Neural cell (in vitro differentiated cells): ENCODE data around the gene ADGRG7. TPM values are rescaled to one million over a fixed set of nuclear protein-coding genes. Genes with fewer than 3 reads are reported as not detected.

Experiments
- H2AFZ ChIP-seq: fragments of 200-600, 300-800 bp; sonication (generic), shearing (Covaris generic); 2 replicates; pipeline ENCODE4 v1.6.0; 2014; ENCODE audit warnings: low read depth, mild to moderate bottlenecking, antibody characterized with exemption, low read length, moderate library complexity
- H3F3A ChIP-seq: fragments of 200-600 bp; shearing (Covaris generic); 2 replicates; pipeline ENCODE4 v1.6.1; 2016; ENCODE audit warnings: mild to moderate bottlenecking, moderate library complexity, mixed read lengths, antibody characterized with exemption, low read length; ENCODE audit not compliant: insufficient read depth, poor library complexity, severe bottlenecking
- H3K27ac ChIP-seq: fragments of 200-600, 300-800 bp; sonication (generic), shearing (Covaris generic); 2 replicates; pipeline ENCODE4 v1.5.1; 2014; ENCODE audit warnings: mild to moderate bottlenecking, low read length, moderate library complexity
- H3K27me3 ChIP-seq: fragments of 300-800, 200-600 bp; sonication (generic), shearing (Covaris generic); 2 replicates; pipeline ENCODE4 v1.6.0; 2014; ENCODE audit warnings: mild to moderate bottlenecking, low read depth, low read length, moderate library complexity; ENCODE audit not compliant: insufficient read depth
- H3K36me3 ChIP-seq: fragments of 300-800, 200-600 bp; sonication (generic), shearing (Covaris generic); 2 replicates; pipeline ENCODE4 v1.5.1; 2014; ENCODE audit warnings: mild to moderate bottlenecking, antibody characterized with exemption, low read length, moderate library complexity; ENCODE audit not compliant: insufficient read depth
- H3K4me2 ChIP-seq: fragments of 300-800, 200-600 bp; sonication (generic), shearing (Covaris generic); 2 replicates; pipeline ENCODE4 v1.6.0; 2014; ENCODE audit warnings: mild to moderate bottlenecking, low read length
- H3K4me3 ChIP-seq: fragments of 300-800, 200-600 bp; sonication (generic), shearing (Covaris generic); 2 replicates; pipeline ENCODE4 v1.5.1; 2014; ENCODE audit warnings: mild to moderate bottlenecking, low read length, moderate library complexity
- H3K79me2 ChIP-seq: fragments of 200-600 bp; shearing (Covaris generic); replicated peaks from 2 replicates; pipeline ENCODE4 v1.6.0; 2014; ENCODE audit warnings: mild to moderate bottlenecking, low read length, moderate library complexity; ENCODE audit not compliant: insufficient read depth
- H3K9ac ChIP-seq: fragments of 300-800, 200-600 bp; sonication (generic), shearing (Covaris generic); 2 replicates; pipeline ENCODE4 v1.6.1; 2016; ENCODE audit warnings: mild to moderate bottlenecking, low read length, mixed read lengths
- H3K9me2 ChIP-seq: fragments of 200-600 bp; shearing (Covaris generic); 2 replicates; pipeline ENCODE4 v1.6.1; 2016; ENCODE audit warnings: mild to moderate bottlenecking, low read length, mixed read lengths; ENCODE audit not compliant: insufficient read depth
- H3K9me3 ChIP-seq: fragments of 200-600, 300-800 bp; sonication (generic), shearing (Covaris generic); 2 replicates; pipeline ENCODE4 v1.6.1; 2016; ENCODE audit warnings: mild to moderate bottlenecking, mixed run types, low read length, moderate library complexity, mixed read lengths
- H4K20me1 ChIP-seq: fragments of 200-600 bp; shearing (Covaris generic); 2 replicates; pipeline ENCODE4 v1.6.1; 2016; ENCODE audit warnings: mild to moderate bottlenecking, mixed run types; ENCODE audit not compliant: insufficient read depth
- EP300 ChIP-seq: fragments of 450-650 bp; conservative IDR thresholded peaks from 2 replicates; pipeline ENCODE4 v1.6.1; 2014; ENCODE audit warnings: antibody characterized with exemption, mild to moderate bottlenecking, moderate library complexity; ENCODE audit not compliant: poor library complexity, severe bottlenecking
- EZH2 ChIP-seq: fragments of 200-600, 300-800 bp; shearing (Covaris generic), sonication (generic); IDR thresholded peaks from 2 replicates; pipeline ENCODE4 v1.6.1; 2014; ENCODE audit warnings: antibody characterized with exemption, low read length, borderline replicate concordance, mild to moderate bottlenecking; ENCODE audit not compliant: insufficient read depth, poor library complexity, severe bottlenecking
- MXI1 ChIP-seq: fragments of 450-650 bp; conservative IDR thresholded peaks from 2 replicates; pipeline ENCODE4 v1.6.1; 2014; ENCODE audit warnings: antibody characterized with exemption, mild to moderate bottlenecking; ENCODE audit not compliant: poor library complexity, severe bottlenecking
- POLR2AphosphoS5 ChIP-seq: IDR thresholded peaks from 2 replicates; pipeline ENCODE4 v1.6.1; 2012
- RAD21 ChIP-seq: fragments of 450-650 bp; conservative IDR thresholded peaks from 2 replicates; pipeline ENCODE4 v1.6.1; 2014; ENCODE audit warnings: antibody characterized with exemption, mild to moderate bottlenecking, moderate library complexity
- SMC3 ChIP-seq: fragments of 450-650 bp; conservative IDR thresholded peaks from 2 replicates; pipeline ENCODE4 v1.6.1; 2014; ENCODE audit warnings: antibody characterized with exemption, mild to moderate bottlenecking, moderate library complexity; ENCODE audit not compliant: poor library complexity
- TAF1 ChIP-seq: IDR thresholded peaks from 2 replicates; pipeline ENCODE4 v1.6.1; 2012; ENCODE audit warnings: low read depth
- polyA plus RNA-seq: library from polyadenylated mRNA; depleted of rRNA; stranded (reverse); fragments of >200 nt; gene quantifications from 2 replicates; pipeline ENCODE4 v1.2.3, GENCODE V29; 2014
- TF ChIP-seq, protein P1 (sequence below): fragments of 450-650 bp; IDR thresholded peaks from 2 replicates; pipeline ENCODE4 v1.5.1; 2014; ENCODE audit warnings: antibody characterized with exemption, mild to moderate bottlenecking, moderate library complexity; ENCODE audit not compliant: poor library complexity, severe bottlenecking
- TF ChIP-seq, protein P2 (sequence below): IDR thresholded peaks from 2 replicates; pipeline ENCODE4 v1.6.1; 2012; ENCODE audit warnings: borderline replicate concordance

Gene ADGRG7
- polyA plus RNA-seq, 1 donor from 2014 or later, result not detected

DNA sequence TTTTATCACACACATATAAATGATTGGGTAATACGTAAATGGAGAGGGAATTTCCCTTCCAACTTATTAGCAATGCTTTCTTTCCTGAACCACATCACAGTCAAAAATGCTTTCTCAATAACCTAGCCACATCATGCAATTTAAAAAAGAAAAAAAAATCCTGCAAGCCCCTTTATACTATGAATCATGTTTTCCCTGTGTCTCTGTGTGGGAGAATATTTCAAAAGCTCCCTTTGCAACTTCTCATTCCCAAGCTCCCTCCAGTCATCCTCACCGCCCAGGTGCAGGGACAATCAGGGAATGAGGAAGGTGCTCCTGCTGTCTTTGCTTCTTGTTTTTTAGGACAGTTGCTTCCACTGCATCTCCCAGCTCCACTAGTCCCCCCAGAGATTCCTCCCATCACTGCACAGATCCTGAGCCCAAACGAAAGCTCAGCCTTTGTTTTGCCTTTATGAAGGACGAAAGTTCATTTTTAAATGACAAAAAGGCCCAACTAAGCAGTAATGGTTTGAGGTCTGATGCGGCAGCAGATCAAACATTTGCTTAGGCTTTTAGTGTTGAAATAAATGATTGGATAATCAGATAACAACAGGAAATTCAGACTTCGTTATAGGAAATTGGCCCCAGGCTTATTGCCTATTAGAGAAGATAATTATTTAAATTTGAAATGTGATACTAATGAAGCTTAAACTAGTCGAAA lies 47.8 kb upstream of the ADGRG7 start:
- no peak overlapping the region for H3K4me2 ChIP-seq
- H3F3A ChIP-seq, result no peaks in the 10 kb centered on the region
- H3K27me3 ChIP-seq, result no peaks in the 10 kb centered on the region
- H3K9me3 ChIP-seq, result no peaks in the 10 kb centered on the region
- H4K20me1 ChIP-seq, result no peaks in the 10 kb centered on the region
- no peak overlapping the region for H3K27ac ChIP-seq
- no peak overlapping the region for H3K9ac ChIP-seq
- TF ChIP-seq MXI1 (no peak), RAD21 (no peak), EP300 (no peak), TAF1 (no peak), SMC3 (no peak), POLR2AphosphoS5 (no peak), EZH2 (no peak)
- TF ChIP-seq, protein P1, sequence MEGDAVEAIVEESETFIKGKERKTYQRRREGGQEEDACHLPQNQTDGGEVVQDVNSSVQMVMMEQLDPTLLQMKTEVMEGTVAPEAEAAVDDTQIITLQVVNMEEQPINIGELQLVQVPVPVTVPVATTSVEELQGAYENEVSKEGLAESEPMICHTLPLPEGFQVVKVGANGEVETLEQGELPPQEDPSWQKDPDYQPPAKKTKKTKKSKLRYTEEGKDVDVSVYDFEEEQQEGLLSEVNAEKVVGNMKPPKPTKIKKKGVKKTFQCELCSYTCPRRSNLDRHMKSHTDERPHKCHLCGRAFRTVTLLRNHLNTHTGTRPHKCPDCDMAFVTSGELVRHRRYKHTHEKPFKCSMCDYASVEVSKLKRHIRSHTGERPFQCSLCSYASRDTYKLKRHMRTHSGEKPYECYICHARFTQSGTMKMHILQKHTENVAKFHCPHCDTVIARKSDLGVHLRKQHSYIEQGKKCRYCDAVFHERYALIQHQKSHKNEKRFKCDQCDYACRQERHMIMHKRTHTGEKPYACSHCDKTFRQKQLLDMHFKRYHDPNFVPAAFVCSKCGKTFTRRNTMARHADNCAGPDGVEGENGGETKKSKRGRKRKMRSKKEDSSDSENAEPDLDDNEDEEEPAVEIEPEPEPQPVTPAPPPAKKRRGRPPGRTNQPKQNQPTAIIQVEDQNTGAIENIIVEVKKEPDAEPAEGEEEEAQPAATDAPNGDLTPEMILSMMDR, result no peak
- TF ChIP-seq, protein P2, sequence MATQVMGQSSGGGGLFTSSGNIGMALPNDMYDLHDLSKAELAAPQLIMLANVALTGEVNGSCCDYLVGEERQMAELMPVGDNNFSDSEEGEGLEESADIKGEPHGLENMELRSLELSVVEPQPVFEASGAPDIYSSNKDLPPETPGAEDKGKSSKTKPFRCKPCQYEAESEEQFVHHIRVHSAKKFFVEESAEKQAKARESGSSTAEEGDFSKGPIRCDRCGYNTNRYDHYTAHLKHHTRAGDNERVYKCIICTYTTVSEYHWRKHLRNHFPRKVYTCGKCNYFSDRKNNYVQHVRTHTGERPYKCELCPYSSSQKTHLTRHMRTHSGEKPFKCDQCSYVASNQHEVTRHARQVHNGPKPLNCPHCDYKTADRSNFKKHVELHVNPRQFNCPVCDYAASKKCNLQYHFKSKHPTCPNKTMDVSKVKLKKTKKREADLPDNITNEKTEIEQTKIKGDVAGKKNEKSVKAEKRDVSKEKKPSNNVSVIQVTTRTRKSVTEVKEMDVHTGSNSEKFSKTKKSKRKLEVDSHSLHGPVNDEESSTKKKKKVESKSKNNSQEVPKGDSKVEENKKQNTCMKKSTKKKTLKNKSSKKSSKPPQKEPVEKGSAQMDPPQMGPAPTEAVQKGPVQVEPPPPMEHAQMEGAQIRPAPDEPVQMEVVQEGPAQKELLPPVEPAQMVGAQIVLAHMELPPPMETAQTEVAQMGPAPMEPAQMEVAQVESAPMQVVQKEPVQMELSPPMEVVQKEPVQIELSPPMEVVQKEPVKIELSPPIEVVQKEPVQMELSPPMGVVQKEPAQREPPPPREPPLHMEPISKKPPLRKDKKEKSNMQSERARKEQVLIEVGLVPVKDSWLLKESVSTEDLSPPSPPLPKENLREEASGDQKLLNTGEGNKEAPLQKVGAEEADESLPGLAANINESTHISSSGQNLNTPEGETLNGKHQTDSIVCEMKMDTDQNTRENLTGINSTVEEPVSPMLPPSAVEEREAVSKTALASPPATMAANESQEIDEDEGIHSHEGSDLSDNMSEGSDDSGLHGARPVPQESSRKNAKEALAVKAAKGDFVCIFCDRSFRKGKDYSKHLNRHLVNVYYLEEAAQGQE, result no peak
- H3K79me2 ChIP-seq, result no peaks in the 10 kb centered on the region
- no peaks in the 10 kb centered on the region for H3K9me2 ChIP-seq
- H2AFZ ChIP-seq, result no peak overlapping the region
- H3K4me3 ChIP-seq, result no peak overlapping the region
- H3K36me3 ChIP-seq, result no peaks in the 10 kb centered on the region

DNA sequence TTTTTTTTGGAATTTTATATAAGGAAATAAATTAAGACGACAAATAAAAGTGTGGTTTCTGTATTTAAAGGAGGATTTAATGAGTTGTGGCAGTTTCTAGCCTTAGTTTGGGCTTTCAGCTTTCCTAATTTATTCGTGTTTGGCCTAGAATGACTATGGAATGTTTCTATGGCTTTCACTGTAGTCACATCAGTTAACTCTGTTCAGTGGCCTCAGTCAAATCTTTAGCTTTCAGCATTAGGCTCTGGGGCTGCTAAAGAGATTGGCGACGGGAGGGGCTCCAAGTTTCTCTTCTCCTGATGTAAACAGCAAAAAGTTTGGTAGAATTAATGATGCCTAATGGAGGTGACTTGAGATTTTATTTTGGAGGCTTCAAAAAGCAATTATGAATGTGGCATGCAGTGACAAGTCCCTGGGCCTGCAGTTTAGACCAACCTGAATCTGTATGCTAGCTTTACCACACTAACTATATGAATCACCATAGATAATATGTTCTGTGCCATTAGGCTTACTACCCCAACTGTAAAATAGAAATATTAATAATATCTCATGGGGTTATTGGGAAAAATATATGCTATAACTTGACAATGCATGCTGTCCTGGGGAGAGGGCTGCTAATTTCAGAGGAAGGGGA lies 47.1 kb upstream of the ADGRG7 start:
- H3K4me3 ChIP-seq, result no peak overlapping the region
- H3K9ac ChIP-seq, result no peak overlapping the region
- H3K9me3 ChIP-seq, result no peaks in the 10 kb centered on the region
- no peaks in the 10 kb centered on the region for H3K27me3 ChIP-seq
- no peaks in the 10 kb centered on the region for H3K79me2 ChIP-seq
- no peaks in the 10 kb centered on the region for H3K36me3 ChIP-seq
- H3F3A ChIP-seq, result no peaks in the 10 kb centered on the region
- H2AFZ ChIP-seq, result no peak overlapping the region
- H3K4me2 ChIP-seq, result no peak overlapping the region
- H4K20me1 ChIP-seq, result no peaks in the 10 kb centered on the region
- no peak overlapping the region for H3K27ac ChIP-seq
- H3K9me2 ChIP-seq, result no peaks in the 10 kb centered on the region
- TF ChIP-seq SMC3, result no peak
